ENCODE results near the gene NHS. TPM values are rescaled to one million over a fixed set of nuclear protein-coding genes. Genes with fewer than 3 reads are reported as not detected.

The NHS gene
- total RNA-seq, 1 experiment from 2014 or later = 5.7 TPM

DNA sequence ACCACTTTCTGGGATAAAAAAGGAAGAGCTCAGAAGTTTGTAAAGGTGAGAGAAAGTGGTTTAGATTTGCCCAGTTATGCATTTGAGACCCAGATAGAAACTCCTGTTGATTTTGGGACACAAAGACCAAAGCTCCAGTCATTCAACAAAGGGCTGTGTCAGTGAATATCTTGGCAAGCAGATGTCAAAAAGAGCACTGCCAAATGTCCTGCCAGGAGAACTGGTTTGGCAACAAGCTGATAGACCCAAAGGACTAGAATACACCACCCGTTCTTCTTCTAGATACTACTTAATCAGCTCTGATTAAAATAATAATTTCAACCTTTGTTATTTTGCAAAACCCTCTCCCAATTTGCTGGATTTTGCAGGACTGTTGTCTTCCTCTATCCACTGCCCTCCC lies 121.4 kb downstream of the NHS start:
- DNase-seq (ENCODE audit: low read depth, low spot score) (no peak), ATAC-seq (no peak)
- no peaks in the 10 kb centered on the region for H3K79me2 ChIP-seq (ENCODE audit: insufficient read depth, low read length)
- CTCF ChIA-PET = no interaction called here
- no peaks in the 10 kb centered on the region for H3K27me3 ChIP-seq (ENCODE audit: insufficient read depth, low read length)
- no peak overlapping the region for H3K9ac ChIP-seq (ENCODE audit: low read length)
- BruUV-seq (replicated peaks) = no TSS peak
- intact Hi-C loops (cut with micrococcal nuclease) = no loop called here
- peaks cover 7 to 14% of the 10 kb centered on the region in 2 experiments; a peak in 3 of 4 replicates for H3K4me1 ChIP-seq (ENCODE audit: control insufficient read depth in 1 of 2, insufficient read depth in 2 of 2, low read length in 2 of 2)
- POLR2A ChIA-PET = no interaction called here
- H4K20me1 ChIP-seq (ENCODE audit: insufficient read depth) = no peaks in the 10 kb centered on the region
- no peak overlapping the region for H3K4me3 ChIP-seq (replicated peaks in 1 of 2; ENCODE audit: low read depth in 1 of 2, low read length in 2 of 2)
- H3K9me3 ChIP-seq (ENCODE audit: control insufficient read depth in 1 of 2, insufficient read depth in 1 of 2, low read depth in 1 of 2, low read length in 2 of 2) = no peaks in the 10 kb centered on the region
- no peak overlapping the region for H3K4me2 ChIP-seq (ENCODE audit: low read length)
- RAD21 ChIA-PET (ENCODE audit: low non-redundant PET in 1 of 2, low total read pairs in 2 of 2, uncharacterized antibody in 2 of 2, unreplicated experiment in 2 of 2) = no interaction called here
- no peaks in the 10 kb centered on the region for H3K9me2 ChIP-seq (ENCODE audit: insufficient read depth)
- H2AFZ ChIP-seq (ENCODE audit: low read depth, low read length, poor library complexity, severe bottlenecking) = no peak overlapping the region
- TF ChIP-seq EZH2phosphoT487 (IDR thresholded peaks at IDR 0.05; ENCODE audit: borderline replicate concordance) = no peak
- TF ChIP-seq EZH2 (IDR thresholded peaks at IDR 0.05) = no peak
- TF ChIP-seq, protein P1, sequence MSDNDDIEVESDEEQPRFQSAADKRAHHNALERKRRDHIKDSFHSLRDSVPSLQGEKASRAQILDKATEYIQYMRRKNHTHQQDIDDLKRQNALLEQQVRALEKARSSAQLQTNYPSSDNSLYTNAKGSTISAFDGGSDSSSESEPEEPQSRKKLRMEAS (IDR thresholded peaks at IDR 0.05) = no peak
- H3K27ac ChIP-seq (ENCODE audit: low read depth, low read length) = no peak overlapping the region
- no peaks in the 10 kb centered on the region for H3K36me3 ChIP-seq (ENCODE audit: control insufficient read depth in 1 of 2, insufficient read depth in 2 of 2, low read length in 2 of 2)

DNA sequence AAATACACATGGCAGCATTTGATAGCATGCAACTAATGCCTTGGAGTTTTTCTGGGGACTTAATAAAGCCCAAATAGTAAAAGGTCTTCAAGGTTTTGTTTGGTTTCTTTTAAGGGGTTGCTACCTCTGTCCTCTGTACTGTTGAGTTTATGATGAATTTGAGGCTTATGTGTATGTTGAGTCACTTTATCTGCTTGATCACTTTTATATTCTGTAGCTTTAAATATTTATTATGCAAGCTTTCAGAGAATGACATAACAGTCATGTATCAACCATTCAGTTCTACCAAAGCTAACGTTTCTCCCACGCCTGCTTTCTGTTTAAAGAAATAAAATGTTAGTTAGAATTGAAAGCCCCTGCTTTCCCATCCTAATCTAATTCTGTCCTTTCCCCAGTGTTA lies 122.2 kb downstream of the NHS start:
- no peaks in the 10 kb centered on the region for H3K9me2 ChIP-seq (ENCODE audit: insufficient read depth)
- ATAC-seq (no peak), DNase-seq (ENCODE audit: low read depth, low spot score) (no peak)
- no peak overlapping the region for H3K4me2 ChIP-seq (ENCODE audit: low read length)
- no peaks in the 10 kb centered on the region for H3K9me3 ChIP-seq (ENCODE audit: control insufficient read depth in 1 of 2, insufficient read depth in 1 of 2, low read depth in 1 of 2, low read length in 2 of 2)
- RAD21 ChIA-PET (ENCODE audit: low non-redundant PET in 1 of 2, low total read pairs in 2 of 2, uncharacterized antibody in 2 of 2, unreplicated experiment in 2 of 2) = no interaction called here
- H3K27me3 ChIP-seq (ENCODE audit: insufficient read depth, low read length) = no peaks in the 10 kb centered on the region
- intact Hi-C loops (cut with micrococcal nuclease) = no loop called here
- no TSS peak for BruUV-seq (replicated peaks)
- CTCF ChIA-PET = no interaction called here
- no peak overlapping the region for H3K9ac ChIP-seq (ENCODE audit: low read length)
- H3K4me1 ChIP-seq (ENCODE audit: control insufficient read depth in 1 of 2, insufficient read depth in 2 of 2, low read length in 2 of 2) = peaks cover 7 to 14% of the 10 kb centered on the region in 2 experiments; a peak in 3 of 4 replicates
- H3K4me3 ChIP-seq (replicated peaks in 1 of 2; ENCODE audit: low read depth in 1 of 2, low read length in 2 of 2) = no peak overlapping the region
- H3K27ac ChIP-seq (ENCODE audit: low read depth, low read length) = no peak overlapping the region
- H2AFZ ChIP-seq (ENCODE audit: low read depth, low read length, poor library complexity, severe bottlenecking) = no peak overlapping the region
- TF ChIP-seq ZFX (IDR thresholded peaks at IDR 0.05) = no peak
- TF ChIP-seq SIN3A (IDR thresholded peaks at IDR 0.05; ENCODE audit: low read depth) = no peak
- TF ChIP-seq CBX3 (IDR thresholded peaks at IDR 0.05; ENCODE audit: low read depth) = no peak
- TF ChIP-seq, protein P1 (IDR thresholded peaks at IDR 0.05) = no peak
- no peaks in the 10 kb centered on the region for H3K36me3 ChIP-seq (ENCODE audit: control insufficient read depth in 1 of 2, insufficient read depth in 2 of 2, low read length in 2 of 2)
- H3K79me2 ChIP-seq (ENCODE audit: insufficient read depth, low read length) = no peaks in the 10 kb centered on the region
- POLR2A ChIA-PET = no interaction called here
- H4K20me1 ChIP-seq (ENCODE audit: insufficient read depth) = no peaks in the 10 kb centered on the region
